IPS-20b (cell line): ENCODE measurements around the gene SHISA2.

Experiments used
- H3K27ac ChIP-seq: one replicate; pipeline ENCODE4 v1.5.1; 2013; ENCODE audit warnings: low read length
- H3K27me3 ChIP-seq: 2 replicates; pipeline ENCODE4 v1.6.1; 2013; ENCODE audit warnings: mild to moderate bottlenecking, low read length, inconsistent platforms; ENCODE audit not compliant: insufficient read depth
- H3K36me3 ChIP-seq: 2 replicates; pipeline ENCODE4 v1.6.1; 2013; ENCODE audit warnings: low read depth, mild to moderate bottlenecking, inconsistent platforms, low read length, moderate library complexity; ENCODE audit not compliant: insufficient read depth
- H3K4me1 ChIP-seq: 2 replicates; pipeline ENCODE4 v1.6.1; 2013; ENCODE audit warnings: mild to moderate bottlenecking, control low read depth, inconsistent platforms, low read length, moderate library complexity; ENCODE audit not compliant: insufficient read depth
- H3K4me3 ChIP-seq: 2 replicates; pipeline ENCODE4 v1.5.1; 2013; ENCODE audit warnings: mild to moderate bottlenecking, low read length, inconsistent platforms
- H3K9ac ChIP-seq: 2 replicates; pipeline ENCODE4 v1.6.1; 2013; ENCODE audit warnings: low read depth, mild to moderate bottlenecking, inconsistent platforms, low read length, moderate library complexity
- H3K9me3 ChIP-seq: 2 replicates; pipeline ENCODE4 v1.6.1; 2013; ENCODE audit warnings: mild to moderate bottlenecking, low read depth, low read length, inconsistent platforms; ENCODE audit not compliant: insufficient read depth

SHISA2 gene

GRCh38 chr13:26025196-26025595 is 26.6 kb downstream of the SHISA2 start:
- H3K36me3 ChIP-seq, result no peaks in the 10 kb centered on the region
- H3K27me3 ChIP-seq, result no peaks in the 10 kb centered on the region
- peaks cover 2% of the 10 kb centered on the region; the same call in 1 of the 2 replicates for H3K4me1 ChIP-seq
- no peak overlapping the region for H3K27ac ChIP-seq
- no peak overlapping the region for H3K9ac ChIP-seq
- no peak overlapping the region for H3K4me3 ChIP-seq
- H3K9me3 ChIP-seq, result no peaks in the 10 kb centered on the region

- no peaks in the 10 kb centered on the region for H3K27me3 ChIP-seq
- no peak overlapping the region for H3K4me3 ChIP-seq
- H3K27ac ChIP-seq, result no peak overlapping the region
- H3K36me3 ChIP-seq, result no peaks in the 10 kb centered on the region
- H3K9me3 ChIP-seq, result no peaks in the 10 kb centered on the region
- peaks cover 2% of the 10 kb centered on the region; the same call in 1 of the 2 replicates for H3K4me1 ChIP-seq
- H3K9ac ChIP-seq, result no peak overlapping the region
Measured at GRCh38 chr13:26024558-26024957, 27.3 kb downstream of the SHISA2 start.

- H3K4me3 ChIP-seq, result no peak overlapping the region
- H3K36me3 ChIP-seq, result no peaks in the 10 kb centered on the region
- no peaks in the 10 kb centered on the region for H3K9me3 ChIP-seq
- H3K9ac ChIP-seq, result no peak overlapping the region
- peaks cover 2% of the 10 kb centered on the region; the same call in 1 of the 2 replicates for H3K4me1 ChIP-seq
- H3K27ac ChIP-seq, result no peak overlapping the region
- no peaks in the 10 kb centered on the region for H3K27me3 ChIP-seq
Measured at GRCh38 chr13:26022538-26023292, 29.1 kb downstream of the SHISA2 start.

- H3K4me1 ChIP-seq, result peaks cover 2% of the 10 kb centered on the region; the same call in 1 of the 2 replicates
- no peaks in the 10 kb centered on the region for H3K9me3 ChIP-seq
- no peak overlapping the region for H3K4me3 ChIP-seq
- no peak overlapping the region for H3K27ac ChIP-seq
- no peaks in the 10 kb centered on the region for H3K36me3 ChIP-seq
- H3K9ac ChIP-seq, result no peak overlapping the region
- H3K27me3 ChIP-seq, result no peaks in the 10 kb centered on the region; the same call in 1 of the 2 replicates
Measured at GRCh38 chr13:26021956-26022355, 29.9 kb downstream of the SHISA2 start.

- no peaks in the 10 kb centered on the region; the same call in 1 of the 2 replicates for H3K27me3 ChIP-seq
- H3K4me1 ChIP-seq, result peaks cover 2% of the 10 kb centered on the region; the same call in 1 of the 2 replicates
- H3K9me3 ChIP-seq, result no peaks in the 10 kb centered on the region
- H3K36me3 ChIP-seq, result no peaks in the 10 kb centered on the region
- no peak overlapping the region for H3K4me3 ChIP-seq
- no peak overlapping the region for H3K9ac ChIP-seq
- H3K27ac ChIP-seq, result no peak overlapping the region
Measured at GRCh38 chr13:26021516-26021915, 30.3 kb downstream of the SHISA2 start.

- H3K27me3 ChIP-seq, result no peaks in the 10 kb centered on the region; the same call in 1 of the 2 replicates
- H3K4me1 ChIP-seq, result peaks cover 2% of the 10 kb centered on the region; the same call in 1 of the 2 replicates
- no peaks in the 10 kb centered on the region for H3K36me3 ChIP-seq
- H3K27ac ChIP-seq, result no peak overlapping the region
- no peak overlapping the region for H3K9ac ChIP-seq
- no peaks in the 10 kb centered on the region for H3K9me3 ChIP-seq
- H3K4me3 ChIP-seq, result no peak overlapping the region
Measured at GRCh38 chr13:26020891-26021290, 30.9 kb downstream of the SHISA2 start.

- no peak overlapping the region for H3K4me3 ChIP-seq
- H3K27me3 ChIP-seq, result no peaks in the 10 kb centered on the region; the same call in 1 of the 2 replicates
- no peak overlapping the region for H3K9ac ChIP-seq
- no peaks in the 10 kb centered on the region for H3K36me3 ChIP-seq
- H3K9me3 ChIP-seq, result no peaks in the 10 kb centered on the region
- peaks cover 2% of the 10 kb centered on the region; the same call in 1 of the 2 replicates for H3K4me1 ChIP-seq
- no peak overlapping the region for H3K27ac ChIP-seq
Measured at GRCh38 chr13:26019881-26020870, 31.6 kb downstream of the SHISA2 start.

- H3K27me3 ChIP-seq, result no peaks in the 10 kb centered on the region; the same call in 1 of the 2 replicates
- H3K9me3 ChIP-seq, result no peaks in the 10 kb centered on the region
- H3K36me3 ChIP-seq, result no peaks in the 10 kb centered on the region
- no peak overlapping the region for H3K9ac ChIP-seq
- no peaks in the 10 kb centered on the region for H3K4me1 ChIP-seq
- no peak overlapping the region for H3K4me3 ChIP-seq
- H3K27ac ChIP-seq, result no peak overlapping the region
Measured at GRCh38 chr13:26019251-26019650, 32.6 kb downstream of the SHISA2 start.

GRCh38 chr13:26017932-26018665 is 33.7 kb downstream of the SHISA2 start:
- H3K4me1 ChIP-seq, result no peaks in the 10 kb centered on the region
- no peaks in the 10 kb centered on the region for H3K36me3 ChIP-seq
- no peak overlapping the region for H3K9ac ChIP-seq
- H3K4me3 ChIP-seq, result no peak overlapping the region
- H3K9me3 ChIP-seq, result no peaks in the 10 kb centered on the region
- no peaks in the 10 kb centered on the region; the same call in 1 of the 2 replicates for H3K27me3 ChIP-seq
- H3K27ac ChIP-seq, result no peak overlapping the region

- Histone ChIP-seq H3K27ac (no peak overlapping the region), H3K4me1 (no peaks in the 10 kb centered on the region), H3K36me3 (no peaks in the 10 kb centered on the region), H3K4me3 (no peak overlapping the region), H3K9me3 (no peaks in the 10 kb centered on the region), H3K27me3 (no peaks in the 10 kb centered on the region; the same call in 1 of the 2 replicates), H3K9ac (no peak overlapping the region)
Measured at GRCh38 chr13:26017196-26017921, 34.5 kb downstream of the SHISA2 start.
